Measurements from ENCODE around the gene ZNF425. TPM values are rescaled to one million over a fixed set of nuclear protein-coding genes. Genes with fewer than 3 reads are reported as not detected.

The ZNF425 gene
- total and polyA plus RNA-seq, 5 donors from 2014 or later = 0.35 to 1.4 (median 0.65) TPM

GRCh38 chr7:149053384-149053783, 72.7 kb downstream of the ZNF425 start:
- ATAC-seq (ENCODE audit: low read depth in 2 of 2) = no peak
- H3K27me3 Mint-ChIP-seq = peaks cover 16% of the 10 kb centered on the region
- H3K36me3 Mint-ChIP-seq = no peaks in the 10 kb centered on the region

More at GRCh38 chr7:149053384-149053783, 72.7 kb downstream of the ZNF425 start:
- peaks cover 0 to 2% (median 0%) of the 10 kb centered on the region in 7 donors for H3K9me3 Mint-ChIP-seq
- no peak for DNase-seq
- H3K27ac Mint-ChIP-seq = no peak overlapping the region
- Histone ChIP-seq H3K4me3 (ENCODE audit: low read depth, low read length) (no peak overlapping the region), H3K4me1 (ENCODE audit: control insufficient read depth, insufficient read depth, low read length, poor library complexity, severe bottlenecking) (no peaks in the 10 kb centered on the region), H3K27me3 (ENCODE audit: control insufficient read depth, insufficient read depth, low read length) (peaks cover 2% of the 10 kb centered on the region), H3K36me3 (ENCODE audit: control insufficient read depth, insufficient read depth, low read length) (no peaks in the 10 kb centered on the region), H3K9me3 (ENCODE audit: control insufficient read depth in 2 of 2, low read length in 2 of 2) (no peaks in the 10 kb centered on the region), H3K27ac (ENCODE audit: insufficient read depth, low read length, poor library complexity, severe bottlenecking) (no peak overlapping the region)
- H3K4me3 Mint-ChIP-seq = no peak overlapping the region
- no peaks in the 10 kb centered on the region for H3K4me1 Mint-ChIP-seq

Other genes starting within 250 kb of the ZNF425 start
- 78.6 TPM for gene EZH2, start 242.0 kb downstream of the ZNF425 start, total RNA-seq
- gene EZH2, start 242.0 kb downstream of the ZNF425 start, polyA plus RNA-seq = 10 to 100 TPM in 2 of 4 donors, 1 to 10 TPM in 2; 7.5 to 12.2 (median 9.7) TPM
- gene PDIA4, start 97.8 kb downstream of the ZNF425 start, total RNA-seq = 33.4 TPM
- gene PDIA4, start 97.8 kb downstream of the ZNF425 start, polyA plus RNA-seq = 10 to 100 TPM; 66.8 to 78.3 (median 72.6) TPM
- 6.3 TPM for gene ZNF786, start 35.6 kb downstream of the ZNF425 start, total RNA-seq
- gene ZNF786, start 35.6 kb downstream of the ZNF425 start, polyA plus RNA-seq = 1 to 10 TPM; 1.5 to 9.9 (median 6.0) TPM
- gene ZNF398, start 21.1 kb upstream of the ZNF425 start, total RNA-seq = 14.4 TPM
- 10 to 100 TPM in 2 of 4 donors, 1 to 10 TPM in 2; 5.5 to 13.4 (median 10.4) TPM for gene ZNF398, start 21.1 kb upstream of the ZNF425 start, polyA plus RNA-seq
- 18.6 TPM for gene ZNF282, start 69.2 kb upstream of the ZNF425 start, total RNA-seq
- 1 to 10 TPM in 3 of 4 donors, under 1 TPM in 1; 0.83 to 1.4 (median 1.2) TPM for gene ZNF282, start 69.2 kb upstream of the ZNF425 start, polyA plus RNA-seq
- 14.2 TPM for gene ZNF212, start 113.3 kb upstream of the ZNF425 start, total RNA-seq
- 10 to 100 TPM in 1 of 4 donors, 1 to 10 TPM in 3; 3.3 to 12.6 (median 6.4) TPM for gene ZNF212, start 113.3 kb upstream of the ZNF425 start, polyA plus RNA-seq
- 30.2 TPM for gene ZNF783, start 135.9 kb upstream of the ZNF425 start, total RNA-seq
- gene ZNF783, start 135.9 kb upstream of the ZNF425 start, polyA plus RNA-seq = 1 to 10 TPM; 2.7 to 5.3 (median 4.7) TPM